Measurements from ENCODE around the gene UBA3.

The UBA3 gene

GRCh38 chr3:69080233-69080920 is at the start of gene UBA3:
UBA3 (minus strand) TSS chr3:69080365; CDS start chr3:69080353, 12 bp downstream.
- peak; percentile 93 for DNase-seq

DNA sequence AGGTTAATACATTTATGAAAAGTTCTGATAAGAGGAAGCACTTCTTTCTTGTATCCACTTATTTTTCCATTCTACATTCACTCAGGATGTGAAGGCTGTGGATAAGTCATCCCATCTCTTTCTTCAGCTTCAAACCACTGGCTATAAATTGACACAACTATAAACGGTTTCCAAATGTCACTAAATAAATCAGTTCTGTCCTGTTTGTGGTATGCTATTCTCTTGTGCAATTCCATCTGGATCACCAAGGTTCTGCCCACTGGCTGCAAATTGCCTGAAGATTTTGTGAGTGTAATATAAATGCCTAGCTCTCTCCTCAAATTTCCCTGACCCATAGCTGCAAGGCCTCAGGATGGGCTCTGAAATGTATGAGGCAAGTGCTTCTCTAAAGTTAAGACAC is 49.4 kb upstream of the UBA3 start:
- DNase-seq = no peak

- no peak for DNase-seq
Measured at GRCh38 chr3:69128509-69128908, 48.3 kb upstream of the UBA3 start.

- no peak for DNase-seq
Measured at GRCh38 chr3:69126999-69127398, 46.8 kb upstream of the UBA3 start.

- no peak for DNase-seq
Measured at GRCh38 chr3:69126216-69126615, 46.1 kb upstream of the UBA3 start.

DNA sequence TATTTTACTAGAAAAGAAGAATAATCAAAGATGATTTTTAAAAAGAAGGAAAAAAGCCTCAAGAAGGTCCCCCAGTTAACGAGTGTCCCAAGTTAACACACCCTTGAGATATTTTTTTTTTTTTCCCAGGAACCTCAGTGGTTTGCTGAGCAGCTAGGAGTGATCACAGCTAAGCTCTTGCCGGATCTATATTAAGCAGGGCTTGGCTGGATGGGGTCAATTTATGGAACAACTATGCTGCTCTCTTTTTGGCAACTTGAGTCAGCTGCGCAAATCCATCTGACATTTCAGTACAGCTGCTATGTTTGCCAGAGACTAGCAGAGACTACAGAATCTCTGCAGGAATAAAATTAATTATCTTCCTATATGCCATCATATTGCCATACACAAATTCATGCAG is 42.2 kb upstream of the UBA3 start, which contains the start of gene LMOD3:
Gene LMOD3 (minus strand): TSS at position 193 of the 400 bp plus-strand sequence. CDS start 209 bp downstream, outside the sequence.
- no peak for DNase-seq

DNA sequence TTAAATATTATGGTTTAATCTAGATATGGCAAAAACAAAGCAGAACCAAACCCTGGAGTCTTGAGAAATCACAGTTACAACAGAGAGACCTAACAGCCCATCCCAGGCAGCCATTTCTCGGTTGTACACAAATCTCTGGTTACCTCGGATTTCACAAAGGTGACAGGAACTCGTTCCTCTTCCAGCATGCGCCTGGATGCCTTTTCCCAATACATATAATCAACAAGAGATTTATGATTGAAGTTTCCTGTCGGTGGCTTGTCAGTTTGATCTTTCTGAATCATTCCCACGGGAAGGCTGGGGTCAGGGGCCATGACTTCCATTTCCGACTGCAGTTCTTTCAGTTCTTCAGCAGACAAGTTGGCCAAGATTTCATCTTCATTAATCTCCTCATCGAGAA is 41.8 kb upstream of the UBA3 start:
- no peak for DNase-seq

- no peak for DNase-seq
Measured at GRCh38 chr3:69121513-69121912, 41.3 kb upstream of the UBA3 start.

DNA sequence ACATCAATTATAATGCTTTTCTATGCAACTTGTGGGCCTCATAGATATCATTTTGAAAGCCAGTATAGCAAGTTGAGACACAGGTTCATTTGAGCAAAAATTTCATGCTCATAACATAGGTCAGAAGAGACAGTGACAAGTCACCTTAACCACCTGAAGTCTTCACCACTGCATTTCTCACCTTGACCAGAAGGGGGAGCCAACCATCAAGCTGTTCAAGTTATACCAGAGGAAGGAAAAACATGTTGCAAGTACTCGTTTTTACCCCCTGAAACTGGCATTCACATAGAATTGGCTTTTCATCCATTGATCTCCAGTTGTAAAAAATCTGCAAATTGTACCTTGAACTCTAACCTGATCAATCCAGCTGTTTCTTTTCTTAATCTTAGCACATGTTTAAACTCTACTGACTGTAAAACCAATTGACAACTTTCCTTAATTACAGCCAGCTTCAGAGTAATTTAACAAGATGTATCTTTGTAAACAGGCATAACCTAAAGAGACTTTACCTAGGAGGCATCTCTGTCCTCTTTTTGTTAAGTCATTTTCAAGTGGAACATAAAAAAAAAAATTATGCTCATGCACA is 40.8 kb upstream of the UBA3 start:
- DNase-seq = peak; percentile 81

DNA sequence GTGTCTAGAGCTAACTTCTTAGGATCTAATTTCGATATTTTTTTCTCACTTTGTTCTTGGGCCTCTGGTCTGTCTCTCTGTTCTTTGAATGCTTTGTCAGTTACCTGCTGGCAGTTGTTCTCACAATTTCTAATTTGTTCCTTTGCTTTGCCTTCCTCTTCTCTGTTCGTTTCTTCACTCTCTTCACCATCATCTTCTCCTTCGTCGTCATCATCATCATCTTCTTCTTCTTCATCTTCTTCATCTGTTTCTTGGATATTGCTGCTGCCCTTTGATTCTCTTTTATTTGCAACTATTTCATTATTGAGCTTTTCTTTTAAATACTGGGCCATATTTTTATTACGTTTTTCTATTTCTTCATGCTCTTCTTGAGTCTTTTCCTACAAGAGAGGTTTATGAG is 39.5 kb upstream of the UBA3 start:
- DNase-seq = no peak

GRCh38 chr3:69119138-69119537 is 39.0 kb upstream of the UBA3 start:
- DNase-seq = no peak

GRCh38 chr3:69118555-69118954 is 38.4 kb upstream of the UBA3 start:
- no peak for DNase-seq

GRCh38 chr3:69116897-69117296 is 36.7 kb upstream of the UBA3 start:
- no peak for DNase-seq

DNA sequence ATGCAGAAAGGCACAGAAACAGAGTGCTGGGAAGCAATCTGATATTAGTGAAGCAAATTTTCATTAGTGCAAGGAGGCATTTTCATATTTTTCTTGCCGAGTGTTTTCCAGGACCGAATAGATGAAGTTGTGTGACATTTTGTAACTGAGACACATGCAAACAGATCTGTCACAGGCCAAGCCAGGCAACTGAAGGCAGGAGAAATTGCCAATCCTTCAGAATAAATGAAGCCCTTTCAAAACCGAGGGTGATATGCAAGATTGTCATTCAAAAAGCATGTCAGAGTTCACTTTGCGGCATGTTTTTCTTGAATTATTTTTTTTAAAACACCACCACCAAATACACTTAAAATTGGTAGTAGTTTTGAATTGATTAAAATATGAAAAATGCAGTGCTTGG is 36.0 kb upstream of the UBA3 start:
- no peak for DNase-seq

DNA sequence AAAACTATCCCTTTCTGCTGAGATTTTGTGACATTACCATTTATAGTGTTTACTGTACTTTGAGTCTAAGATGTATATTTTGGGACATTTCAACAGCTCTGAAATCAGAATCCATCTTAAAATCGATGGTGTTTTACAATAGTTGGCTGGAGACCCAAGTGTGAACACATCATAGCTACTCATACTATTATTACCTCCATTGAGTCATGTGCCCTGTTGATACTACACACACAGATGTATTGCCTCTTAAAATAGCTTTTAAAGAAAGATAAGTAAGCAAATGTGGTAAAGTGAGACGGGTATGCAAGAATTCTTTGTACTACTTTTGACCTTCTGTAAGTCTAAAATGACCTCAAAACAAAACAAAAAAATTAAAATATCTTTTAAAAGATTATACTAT is 35.6 kb upstream of the UBA3 start:
- no peak for DNase-seq

DNA sequence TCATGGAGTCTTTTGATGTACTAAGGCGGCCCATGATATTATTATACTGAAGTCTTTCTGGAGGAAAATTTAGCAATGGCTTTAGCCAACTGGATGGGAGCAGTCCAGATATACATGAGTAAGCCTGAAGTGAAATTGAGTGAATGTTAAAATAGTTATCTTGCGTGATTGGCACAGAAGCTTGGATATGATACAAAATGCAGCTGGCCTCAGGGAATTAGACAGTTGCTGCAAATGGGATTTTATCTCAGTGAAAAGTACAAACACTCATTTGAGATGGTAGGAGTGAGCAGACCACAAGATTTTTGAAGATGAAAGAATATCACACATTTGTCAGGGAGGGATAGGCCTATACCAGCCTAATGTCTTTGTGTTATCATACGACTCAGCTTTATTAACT is 33.4 kb upstream of the UBA3 start:
- DNase-seq = no peak

DNA sequence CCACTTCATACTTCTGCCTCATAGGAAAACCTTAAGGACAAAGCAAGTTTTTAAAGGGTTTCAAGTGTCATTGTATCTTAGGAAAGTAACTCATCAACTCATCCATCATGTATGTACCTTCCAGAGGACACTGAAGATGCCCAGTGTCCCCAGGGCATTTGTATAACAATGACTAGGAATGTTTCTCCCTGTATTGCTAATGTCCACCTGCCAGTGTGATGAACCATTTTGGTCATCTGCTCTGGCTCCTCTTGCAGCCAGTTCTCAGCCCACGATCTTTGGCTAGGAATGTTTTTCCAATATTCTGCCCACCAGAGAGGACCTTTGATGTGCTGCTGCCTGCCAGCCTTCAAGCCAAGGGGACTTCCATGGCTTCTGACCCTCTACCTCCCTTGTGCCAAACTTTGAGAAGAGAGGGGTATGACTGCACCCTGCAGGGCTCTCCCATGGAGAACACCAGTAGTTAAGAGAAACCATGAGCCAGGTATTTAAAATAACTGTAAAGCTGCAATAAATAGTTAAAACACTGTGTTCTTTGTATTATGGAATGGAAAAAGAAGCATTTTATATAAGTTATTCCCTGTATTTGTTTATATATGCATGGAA is 30.9 kb upstream of the UBA3 start:
- no peak for DNase-seq

GRCh38 chr3:69108811-69109210 is 28.6 kb upstream of the UBA3 start:
- DNase-seq = no peak

GRCh38 chr3:69107841-69108240 is 27.7 kb upstream of the UBA3 start:
- no peak for DNase-seq

DNA sequence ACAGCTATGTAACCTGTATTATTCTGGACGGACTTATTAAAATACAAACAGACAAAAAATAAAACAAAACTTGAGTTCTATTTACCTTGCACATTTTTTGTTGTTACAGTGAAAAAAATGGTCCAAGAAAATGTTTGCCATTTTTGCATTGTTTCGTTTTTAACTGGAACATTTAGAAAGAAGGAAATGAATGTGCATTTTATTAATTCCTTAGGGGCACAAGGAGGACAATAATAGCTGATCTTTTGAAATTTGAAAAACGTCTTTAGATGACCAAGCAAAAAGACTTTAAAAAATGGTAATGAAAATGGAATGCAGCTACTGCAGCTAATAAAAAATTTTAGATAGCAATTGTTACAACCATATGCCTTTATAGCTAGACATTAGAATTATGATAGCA is 25.2 kb upstream of the UBA3 start:
- DNase-seq = no peak

- no peak for DNase-seq
Measured at GRCh38 chr3:69104586-69104985, 24.4 kb upstream of the UBA3 start.

DNA sequence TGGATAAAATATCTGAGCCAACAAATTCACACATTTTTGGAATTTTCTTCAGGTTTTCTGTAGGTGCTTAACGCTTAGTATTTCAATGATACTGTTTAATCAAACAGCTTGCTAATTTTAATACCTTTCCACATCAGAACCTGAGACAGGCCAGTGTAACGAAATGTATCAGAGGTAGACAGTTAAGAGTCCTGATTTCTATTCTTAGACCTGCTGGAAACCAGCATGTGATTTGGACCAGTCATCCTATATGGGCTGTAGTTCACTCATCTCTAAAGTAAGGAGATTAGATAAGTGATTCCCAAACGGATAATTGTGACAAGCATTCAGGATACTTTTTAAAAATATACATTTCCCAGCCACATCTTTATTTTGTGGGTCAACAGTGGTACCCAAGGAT is 23.0 kb upstream of the UBA3 start:
- DNase-seq = no peak

DNA sequence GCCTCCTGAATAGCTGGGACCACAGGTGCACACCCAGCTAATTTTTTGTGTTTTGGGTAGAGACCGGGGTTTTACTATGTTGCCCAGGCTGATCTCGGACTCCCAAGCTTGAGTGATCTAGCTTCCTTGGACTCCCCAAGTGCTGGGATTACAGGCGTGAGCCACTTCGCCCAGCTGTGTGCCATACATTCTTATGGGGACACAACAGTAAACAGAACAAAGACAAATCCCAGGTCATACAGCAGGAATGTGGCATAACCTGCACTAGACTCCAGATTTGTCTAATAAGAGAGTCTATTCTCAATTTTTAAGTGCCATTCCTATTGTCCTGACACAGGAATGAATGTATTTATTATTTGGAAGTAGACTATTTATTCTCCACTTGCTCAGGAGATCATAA is 22.2 kb upstream of the UBA3 start:
- DNase-seq = no peak

- DNase-seq = no peak
Measured at GRCh38 chr3:69099576-69099975, 19.4 kb upstream of the UBA3 start.

Measured in RPMI8226 (cell line).